HepG2 (cell line): ENCODE measurements around the gene PBX1.

Experiments used
- BCLAF1 ChIP-seq: fragments of 450-650 bp; IDR thresholded peaks from 2 replicates; pipeline ENCODE4 v1.6.1; 2017; ENCODE audit warnings: mild to moderate bottlenecking
- BRD4 ChIP-seq: sonication (generic); formaldehyde crosslinking; IDR thresholded peaks from 2 replicates; pipeline ENCODE4 v1.4.0; 2020; ENCODE audit warnings: missing genetic modification reagents
- CTCF ChIP-seq: sonication (generic); formaldehyde crosslinking; IDR thresholded peaks from 2 replicates; pipeline ENCODE4 v1.5.0; 2020; ENCODE audit warnings: mild to moderate bottlenecking, missing genetic modification reagents, moderate library complexity
- GATA4 ChIP-seq: sonication (generic); IDR thresholded peaks from 2 replicates; pipeline ENCODE4 v1.6.1; 2016; ENCODE audit warnings: antibody characterized with exemption, low read depth, borderline replicate concordance
- HNRNPK ChIP-seq: fragments of 200-400 bp; formaldehyde crosslinking; IDR thresholded peaks from 2 replicates; pipeline ENCODE4 v1.6.1; 2018; ENCODE audit warnings: low read length, low read depth, moderate library complexity, mild to moderate bottlenecking; ENCODE audit not compliant: poor library complexity, severe bottlenecking
- MLX ChIP-seq: IDR thresholded peaks from 2 replicates; pipeline ENCODE4 v1.6.1; 2016
- SALL1 ChIP-seq: sonication (generic); formaldehyde crosslinking; IDR thresholded peaks from 2 replicates; pipeline ENCODE4 v1.8.0; 2022; ENCODE audit warnings: mild to moderate bottlenecking, missing genetic modification reagents
- SMC3 ChIP-seq: IDR thresholded peaks from 2 replicates; pipeline ENCODE4 v1.6.1; 2011; ENCODE audit warnings: low read length, improper control_type of control experiment
- STAT5B ChIP-seq: sonication (generic); formaldehyde crosslinking; IDR thresholded peaks from 2 replicates; pipeline ENCODE4 v1.4.0; 2020; ENCODE audit warnings: missing genetic modification reagents
- TBL1XR1 ChIP-seq: fragments of 150-350 bp; IDR thresholded peaks from 2 replicates; pipeline ENCODE4 v1.6.1; 2014; ENCODE audit warnings: borderline replicate concordance, low read length; ENCODE audit not compliant: partially characterized antibody
- ZKSCAN1 ChIP-seq: fragments of 150-350 bp; IDR thresholded peaks from 2 replicates; pipeline ENCODE4 v1.6.1; 2014; ENCODE audit warnings: low read length
- ZNF18 ChIP-seq: sonication (generic); formaldehyde crosslinking; IDR thresholded peaks from 2 replicates; pipeline ENCODE4 v1.8.0; 2022; ENCODE audit warnings: mild to moderate bottlenecking, missing genetic modification reagents; ENCODE audit not compliant: insufficient replicate concordance
- ZNF512 ChIP-seq: sonication (generic); formaldehyde crosslinking; IDR thresholded peaks from 2 replicates; pipeline ENCODE4 v1.4.0; 2020; ENCODE audit warnings: mild to moderate bottlenecking, missing genetic modification reagents

GRCh38 chr1:164771041-164771618, 212.1 kb downstream of the PBX1 start:
- TF ChIP-seq CTCF (CRISPR knock-in tag) (no peak), MLX (CRISPR knock-in tag) (no peak), SALL1 (no peak), ZKSCAN1 (no peak), ZNF512 (no peak), STAT5B (CRISPR knock-in tag) (no peak), HNRNPK (no peak), TBL1XR1 (no peak), BRD4 (CRISPR knock-in tag) (no peak), BCLAF1 (no peak), SMC3 (no peak), GATA4 (no peak), ZNF18 (CRISPR knock-in tag) (no peak)
